ENCODE results near the gene KNDC1.

KNDC1 gene

DNA sequence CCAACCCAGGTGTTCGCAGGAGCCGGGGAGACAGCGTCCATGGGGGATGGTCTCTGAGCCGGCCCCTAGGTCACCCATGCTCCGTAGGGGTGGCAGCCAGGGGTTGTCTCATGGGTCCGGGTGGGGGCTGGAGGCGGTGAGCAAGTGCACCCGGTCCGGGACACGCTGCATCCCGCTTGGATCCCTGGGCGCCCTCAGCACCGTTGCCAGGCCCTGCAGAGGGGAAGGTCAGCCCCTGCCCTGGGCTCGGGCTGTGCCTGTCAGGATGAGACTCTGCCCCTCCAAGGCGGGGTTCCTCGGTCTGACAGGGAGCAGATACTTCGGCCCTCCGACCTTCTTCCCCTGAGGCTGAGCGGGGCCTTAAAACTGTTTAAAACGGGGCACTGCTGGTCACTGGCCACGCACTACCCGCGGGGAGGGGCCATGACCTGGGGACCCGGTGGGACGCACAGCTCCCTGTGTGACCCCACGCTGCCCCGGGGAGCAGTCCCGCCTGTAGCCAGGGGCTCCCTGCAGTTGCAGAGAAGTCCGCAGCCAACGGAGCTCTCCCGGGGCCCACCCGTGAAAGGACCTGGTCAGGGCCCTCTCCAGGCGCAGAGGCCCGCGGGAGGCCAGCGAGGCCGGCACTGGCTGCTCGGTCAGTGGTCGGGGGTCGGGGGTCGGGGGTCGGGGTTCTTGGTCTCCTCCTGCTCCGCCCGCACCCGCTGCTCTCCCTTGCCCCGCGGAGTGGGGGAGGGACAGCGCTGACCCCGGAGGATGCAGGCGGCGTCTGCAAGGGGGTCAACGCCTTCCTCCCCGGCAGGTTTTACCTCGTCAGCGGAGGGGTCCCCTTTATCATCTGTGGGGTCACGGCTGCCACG is 33.4 kb upstream of the KNDC1 start:
- TF ChIP-seq POLR2AphosphoS5 (IDR thresholded peaks at IDR 0.05; ENCODE audit: low read depth, low read length) (no peak), TAF1 (IDR thresholded peaks at IDR 0.05; ENCODE audit: borderline replicate concordance, insufficient read depth, low read length) (no peak), FOXP2 (optimal IDR thresholded peaks at IDR 0.05; ENCODE audit: borderline replicate concordance, extremely low read depth, extremely low read length, insufficient read depth) (no peak)
- TF ChIP-seq, protein P1, sequence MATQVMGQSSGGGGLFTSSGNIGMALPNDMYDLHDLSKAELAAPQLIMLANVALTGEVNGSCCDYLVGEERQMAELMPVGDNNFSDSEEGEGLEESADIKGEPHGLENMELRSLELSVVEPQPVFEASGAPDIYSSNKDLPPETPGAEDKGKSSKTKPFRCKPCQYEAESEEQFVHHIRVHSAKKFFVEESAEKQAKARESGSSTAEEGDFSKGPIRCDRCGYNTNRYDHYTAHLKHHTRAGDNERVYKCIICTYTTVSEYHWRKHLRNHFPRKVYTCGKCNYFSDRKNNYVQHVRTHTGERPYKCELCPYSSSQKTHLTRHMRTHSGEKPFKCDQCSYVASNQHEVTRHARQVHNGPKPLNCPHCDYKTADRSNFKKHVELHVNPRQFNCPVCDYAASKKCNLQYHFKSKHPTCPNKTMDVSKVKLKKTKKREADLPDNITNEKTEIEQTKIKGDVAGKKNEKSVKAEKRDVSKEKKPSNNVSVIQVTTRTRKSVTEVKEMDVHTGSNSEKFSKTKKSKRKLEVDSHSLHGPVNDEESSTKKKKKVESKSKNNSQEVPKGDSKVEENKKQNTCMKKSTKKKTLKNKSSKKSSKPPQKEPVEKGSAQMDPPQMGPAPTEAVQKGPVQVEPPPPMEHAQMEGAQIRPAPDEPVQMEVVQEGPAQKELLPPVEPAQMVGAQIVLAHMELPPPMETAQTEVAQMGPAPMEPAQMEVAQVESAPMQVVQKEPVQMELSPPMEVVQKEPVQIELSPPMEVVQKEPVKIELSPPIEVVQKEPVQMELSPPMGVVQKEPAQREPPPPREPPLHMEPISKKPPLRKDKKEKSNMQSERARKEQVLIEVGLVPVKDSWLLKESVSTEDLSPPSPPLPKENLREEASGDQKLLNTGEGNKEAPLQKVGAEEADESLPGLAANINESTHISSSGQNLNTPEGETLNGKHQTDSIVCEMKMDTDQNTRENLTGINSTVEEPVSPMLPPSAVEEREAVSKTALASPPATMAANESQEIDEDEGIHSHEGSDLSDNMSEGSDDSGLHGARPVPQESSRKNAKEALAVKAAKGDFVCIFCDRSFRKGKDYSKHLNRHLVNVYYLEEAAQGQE (IDR thresholded peaks at IDR 0.05; ENCODE audit: insufficient read depth in 1 of 2, low read depth in 2 of 2, low read length in 2 of 2): no peak

DNA sequence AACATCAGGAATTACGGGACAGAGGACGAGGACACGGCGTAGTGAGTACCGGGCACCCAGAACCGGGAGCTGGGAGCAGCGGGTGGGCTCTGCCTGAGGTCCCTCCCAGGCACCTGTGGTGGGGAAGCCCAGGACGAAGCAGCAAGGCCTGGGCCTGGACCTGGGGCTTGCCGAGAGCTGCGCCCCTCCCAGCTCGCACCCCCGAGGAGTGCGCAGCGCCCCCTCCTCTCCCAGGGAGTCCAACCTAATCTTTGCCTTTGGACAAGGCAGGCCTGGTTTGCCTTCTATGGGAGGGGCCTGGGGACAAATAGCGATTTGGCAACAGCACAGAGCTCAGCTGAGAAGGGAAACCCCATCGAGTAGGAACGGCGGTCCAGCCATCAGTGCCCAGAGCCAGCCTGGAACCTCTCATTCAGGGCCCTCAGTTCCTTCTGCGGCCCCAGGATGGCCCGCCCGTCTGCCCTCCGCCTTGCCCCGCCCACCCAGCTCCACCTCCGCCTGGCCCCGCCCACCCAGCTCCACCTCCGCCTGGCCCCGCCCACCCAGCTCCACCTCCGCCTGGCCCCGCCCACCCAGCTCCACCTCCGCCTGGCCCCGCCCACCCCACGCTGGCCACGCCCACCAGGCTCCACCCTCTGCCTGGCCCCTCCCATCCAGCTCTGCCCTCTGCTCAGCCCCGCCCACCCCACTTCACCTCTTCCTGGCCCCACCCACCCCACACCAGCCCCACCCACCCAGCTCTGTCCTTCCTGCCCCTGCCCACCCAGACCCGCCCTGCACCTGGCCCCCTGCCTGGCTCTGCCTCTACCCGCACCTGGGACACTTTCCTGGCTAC is 32.5 kb upstream of the KNDC1 start:
- TF ChIP-seq SIN3A (IDR thresholded peaks at IDR 0.05; ENCODE audit: borderline replicate concordance, insufficient read depth, low read length) (no peak), FOXP2 (optimal IDR thresholded peaks at IDR 0.05; ENCODE audit: borderline replicate concordance, extremely low read depth, extremely low read length, insufficient read depth) (no peak), TAF1 (IDR thresholded peaks at IDR 0.05; ENCODE audit: borderline replicate concordance, insufficient read depth, low read length) (no peak), POLR2AphosphoS5 (IDR thresholded peaks at IDR 0.05; ENCODE audit: low read depth, low read length) (no peak)
- TF ChIP-seq, protein P1 (IDR thresholded peaks at IDR 0.05; ENCODE audit: insufficient read depth in 1 of 2, low read depth in 2 of 2, low read length in 2 of 2): no peak

DNA sequence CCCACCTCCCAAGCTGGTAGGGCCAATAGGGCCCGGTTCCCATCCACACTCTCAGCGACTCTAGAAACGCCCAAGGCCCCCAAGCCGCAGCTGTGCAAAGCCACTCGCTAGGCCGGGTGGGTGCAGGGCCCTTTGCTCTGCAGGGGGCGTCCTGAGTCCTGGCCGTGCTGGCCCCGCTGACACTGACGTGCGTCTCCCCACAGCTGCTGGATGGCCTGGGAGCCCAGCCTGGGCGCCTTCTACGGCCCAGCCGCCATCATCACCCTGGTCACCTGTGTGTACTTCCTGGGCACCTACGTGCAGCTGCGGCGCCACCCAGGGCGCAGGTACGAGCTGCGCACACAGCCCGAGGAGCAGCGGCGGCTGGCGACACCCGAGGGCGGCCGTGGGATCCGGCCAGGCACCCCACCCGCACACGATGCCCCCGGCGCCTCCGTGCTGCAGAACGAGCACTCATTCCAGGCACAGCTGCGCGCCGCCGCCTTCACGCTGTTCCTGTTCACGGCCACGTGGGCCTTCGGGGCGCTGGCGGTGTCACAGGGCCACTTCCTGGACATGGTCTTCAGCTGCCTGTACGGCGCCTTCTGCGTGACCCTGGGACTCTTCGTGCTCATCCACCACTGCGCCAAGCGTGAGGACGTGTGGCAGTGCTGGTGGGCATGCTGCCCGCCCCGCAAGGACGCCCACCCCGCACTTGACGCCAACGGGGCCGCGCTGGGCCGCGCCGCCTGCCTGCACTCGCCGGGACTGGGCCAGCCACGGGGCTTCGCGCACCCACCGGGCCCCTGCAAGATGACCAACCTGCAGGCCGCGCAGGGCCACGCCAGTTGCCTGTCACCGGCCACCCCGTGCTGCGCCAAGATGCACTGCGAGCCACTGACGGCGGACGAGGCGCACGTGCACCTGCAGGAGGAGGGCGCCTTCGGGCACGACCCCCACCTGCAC is 31.6 kb upstream of the KNDC1 start:
- TF ChIP-seq FOXP2 (optimal IDR thresholded peaks at IDR 0.05; ENCODE audit: borderline replicate concordance, extremely low read depth, extremely low read length, insufficient read depth) (no peak), POLR2AphosphoS5 (IDR thresholded peaks at IDR 0.05; ENCODE audit: low read depth, low read length) (no peak), SIN3A (IDR thresholded peaks at IDR 0.05; ENCODE audit: borderline replicate concordance, insufficient read depth, low read length) (no peak), TAF1 (IDR thresholded peaks at IDR 0.05; ENCODE audit: borderline replicate concordance, insufficient read depth, low read length) (no peak)
- TF ChIP-seq, protein P1 (IDR thresholded peaks at IDR 0.05; ENCODE audit: insufficient read depth in 1 of 2, low read depth in 2 of 2, low read length in 2 of 2): no peak

DNA sequence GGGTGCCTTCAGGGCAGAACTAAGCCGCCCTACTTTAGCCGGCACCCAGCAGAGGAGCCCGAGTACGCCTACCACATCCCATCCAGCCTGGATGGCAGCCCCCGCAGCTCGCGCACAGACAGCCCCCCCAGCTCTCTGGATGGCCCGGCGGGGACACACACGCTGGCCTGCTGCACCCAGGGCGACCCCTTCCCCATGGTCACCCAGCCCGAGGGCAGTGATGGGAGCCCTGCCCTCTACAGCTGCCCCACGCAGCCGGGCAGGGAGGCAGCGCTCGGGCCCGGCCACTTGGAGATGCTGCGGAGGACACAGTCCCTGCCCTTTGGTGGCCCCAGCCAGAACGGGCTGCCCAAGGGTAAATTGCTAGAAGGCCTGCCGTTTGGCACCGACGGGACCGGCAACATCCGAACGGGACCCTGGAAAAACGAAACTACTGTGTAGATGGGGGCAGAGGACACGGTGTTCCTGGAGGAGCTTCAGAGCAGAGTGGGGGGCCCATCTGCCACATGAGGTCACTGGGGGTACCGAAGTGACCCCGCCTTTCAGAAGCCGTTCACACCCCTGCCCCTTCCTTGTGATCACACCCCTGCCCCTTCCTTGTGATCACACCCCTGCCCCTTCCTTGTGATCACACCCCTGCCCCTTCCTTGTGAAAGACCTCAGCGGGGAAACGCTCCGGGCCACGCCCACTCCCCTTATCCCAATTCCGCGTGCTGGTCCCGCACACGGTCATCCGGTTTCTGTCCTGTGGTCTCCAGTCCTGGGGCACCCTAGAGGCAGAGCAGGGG is 30.8 kb upstream of the KNDC1 start:
- TF ChIP-seq POLR2AphosphoS5 (IDR thresholded peaks at IDR 0.05; ENCODE audit: low read depth, low read length): no peak
- no peak for TF ChIP-seq TAF1 (IDR thresholded peaks at IDR 0.05; ENCODE audit: borderline replicate concordance, insufficient read depth, low read length)
- no peak for TF ChIP-seq FOXP2 (optimal IDR thresholded peaks at IDR 0.05; ENCODE audit: borderline replicate concordance, extremely low read depth, extremely low read length, insufficient read depth)
